ENCODE results near the gene AGER. TPM values are rescaled to one million over a fixed set of nuclear protein-coding genes. Genes with fewer than 3 reads are reported as not detected.
A peak's percentile ranks its signal among the peaks of the same experiment; 100 is the strongest.

Gene AGER
- total and polyA plus RNA-seq, 9 donors = 3.7 to 17.1 (median 10.1) TPM

DNA sequence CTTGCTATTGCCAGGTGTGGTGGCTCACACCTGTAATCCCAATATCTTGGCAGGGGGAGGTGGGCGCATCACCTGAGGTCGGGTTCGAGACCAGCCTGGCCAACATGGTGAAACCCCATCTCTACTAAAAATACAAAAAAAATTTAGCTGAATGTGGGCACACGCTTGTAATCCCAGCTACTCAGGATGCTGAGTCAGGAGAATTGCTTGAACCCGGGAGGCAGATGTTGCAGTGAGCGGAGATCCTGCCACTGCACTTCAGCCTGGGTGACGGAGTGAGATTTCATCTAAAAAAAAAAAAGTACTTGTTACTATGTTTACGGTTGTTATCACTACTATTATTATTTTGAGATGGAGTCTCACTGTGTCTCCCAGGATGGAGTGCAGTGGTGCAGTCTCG is 27.2 kb downstream of the AGER start:
- Histone ChIP-seq H3K4me1 (ENCODE audit: control insufficient read depth, insufficient read depth, low read length) (peaks cover 31% of the 10 kb centered on the region), H3K4me3 (ENCODE audit: low read length) (no peak overlapping the region), H3K9me3 (replicated peaks; ENCODE audit: control insufficient read depth, low read depth, low read length) (peaks cover 2% of the 10 kb centered on the region), H3K36me3 (ENCODE audit: control insufficient read depth, insufficient read depth, low read length) (peaks cover 42% of the 10 kb centered on the region), H3K27me3 (ENCODE audit: control insufficient read depth, insufficient read depth, low read length) (peaks cover 15% of the 10 kb centered on the region), H3K27ac (ENCODE audit: low read length) (no peak overlapping the region)
- no peak for DNase-seq
- no CpG with 5 or more reads among the region's 9 CpGs for WGBS (ENCODE audit: insufficient coverage)

DNA sequence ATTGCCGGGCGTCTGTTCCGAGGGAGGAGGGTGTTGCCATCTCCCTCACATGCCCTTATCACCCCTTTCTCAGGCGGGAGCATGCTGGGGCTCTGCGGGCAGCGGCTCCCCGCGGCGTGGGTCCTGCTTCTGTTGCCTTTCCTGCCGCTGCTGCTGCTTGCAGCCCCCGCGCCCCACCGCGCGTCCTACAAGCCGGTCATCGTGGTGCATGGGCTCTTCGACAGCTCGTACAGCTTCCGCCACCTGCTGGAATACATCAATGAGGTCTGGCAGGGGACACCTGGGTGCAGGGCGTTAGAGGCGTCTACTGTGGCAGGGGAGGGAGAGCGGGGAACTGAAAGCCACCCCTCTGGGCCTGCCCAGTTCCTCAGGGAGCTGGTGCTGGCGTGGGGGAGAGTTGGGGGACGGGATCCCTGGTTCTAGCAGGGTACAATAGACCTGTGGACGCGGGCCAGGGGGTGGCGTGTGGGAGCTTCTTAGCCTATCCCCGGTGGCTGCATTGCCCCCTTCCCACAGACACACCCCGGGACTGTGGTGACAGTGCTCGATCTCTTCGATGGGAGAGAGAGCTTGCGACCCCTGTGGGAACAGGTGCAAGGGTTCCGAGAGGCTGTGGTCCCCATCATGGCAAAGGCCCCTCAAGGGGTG is 29.4 kb downstream of the AGER start:
- Histone ChIP-seq H3K4me3 (ENCODE audit: low read length) (peak overlapping the region; percentile 84), H3K9me3 (replicated peaks; ENCODE audit: control insufficient read depth, low read depth, low read length) (peaks cover 2% of the 10 kb centered on the region), H3K36me3 (ENCODE audit: control insufficient read depth, insufficient read depth, low read length) (peaks cover 38% of the 10 kb centered on the region), H3K27ac (ENCODE audit: low read length) (peak overlapping the region; percentile 94), H3K4me1 (ENCODE audit: control insufficient read depth, insufficient read depth, low read length) (peaks cover 35% of the 10 kb centered on the region), H3K27me3 (ENCODE audit: control insufficient read depth, insufficient read depth, low read length) (peaks cover 35% of the 10 kb centered on the region)
- DNase-seq = peak; percentile 88
- WGBS (ENCODE audit: insufficient coverage) = 5% methylated on average over 24 of the region's 34 CpGs

DNA sequence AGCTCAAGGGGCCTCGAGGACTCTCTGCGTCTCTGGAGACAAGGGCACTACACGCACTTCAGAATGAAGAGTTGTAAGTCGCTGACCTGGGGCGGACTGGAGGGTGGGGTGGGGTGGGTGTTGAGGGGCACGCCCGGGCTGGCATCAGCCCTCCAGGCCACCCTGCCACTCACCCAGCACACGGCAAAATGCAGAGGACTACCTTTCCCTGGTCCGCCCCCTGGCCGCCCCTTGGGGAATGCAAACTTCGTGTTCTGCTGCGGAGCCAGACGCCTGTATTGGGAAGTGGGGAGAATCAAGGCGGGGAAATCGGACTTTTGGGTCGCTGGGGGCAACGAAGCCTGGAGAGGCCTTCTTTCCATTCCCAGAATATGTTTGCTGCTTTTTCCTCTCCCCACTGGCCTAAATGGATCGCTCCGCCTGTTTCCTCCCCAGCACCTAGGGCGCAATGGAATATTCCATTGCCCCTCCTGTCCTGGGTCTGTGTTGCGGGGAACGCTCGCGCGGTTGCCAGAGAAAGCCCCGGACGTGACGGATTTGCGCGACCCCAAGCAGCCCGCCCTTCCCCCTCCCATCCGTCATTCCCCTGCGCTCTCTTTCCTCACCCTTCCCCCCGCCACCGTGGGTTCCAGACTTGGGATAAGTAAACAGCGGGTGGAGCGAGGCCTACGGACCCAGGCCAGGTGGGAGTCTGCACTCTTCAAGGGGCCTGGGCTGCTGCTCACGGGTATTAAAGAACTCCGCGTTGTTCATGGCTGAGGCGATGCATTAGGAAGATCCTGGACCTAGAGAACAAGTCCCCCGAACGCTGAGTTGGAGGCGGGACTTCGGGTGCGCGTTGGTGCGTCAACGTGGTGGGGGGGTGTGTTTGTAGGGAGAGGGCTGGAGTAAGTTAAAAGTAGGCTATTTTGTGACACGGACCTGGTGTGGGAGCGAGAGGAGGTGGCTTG is 30.2 kb downstream of the AGER start, which contains the start of gene PPT2:
PPT2 (plus strand) TSS at position 578 of the 950 bp plus-strand sequence. CDS start 454 bp downstream, outside the sequence.
- peak within 1 kb of the TSS; percentile 94 for H3K27ac ChIP-seq (ENCODE audit: low read length)
- DNase-seq = peak; percentile 98
- 0% methylated on average over 31 of the region's 52 CpGs for WGBS (ENCODE audit: insufficient coverage)
- peaks cover 2% of the 10 kb centered on the region for H3K9me3 ChIP-seq (replicated peaks; ENCODE audit: control insufficient read depth, low read depth, low read length)
- H3K4me1 ChIP-seq (ENCODE audit: control insufficient read depth, insufficient read depth, low read length) = peaks cover 40% of the 10 kb centered on the region
- peaks cover 34% of the 10 kb centered on the region for H3K36me3 ChIP-seq (ENCODE audit: control insufficient read depth, insufficient read depth, low read length)
- H3K4me3 ChIP-seq (ENCODE audit: low read length) = peak within 1 kb of the TSS; percentile 84
- H3K27me3 ChIP-seq (ENCODE audit: control insufficient read depth, insufficient read depth, low read length) = peaks cover 43% of the 10 kb centered on the region

DNA sequence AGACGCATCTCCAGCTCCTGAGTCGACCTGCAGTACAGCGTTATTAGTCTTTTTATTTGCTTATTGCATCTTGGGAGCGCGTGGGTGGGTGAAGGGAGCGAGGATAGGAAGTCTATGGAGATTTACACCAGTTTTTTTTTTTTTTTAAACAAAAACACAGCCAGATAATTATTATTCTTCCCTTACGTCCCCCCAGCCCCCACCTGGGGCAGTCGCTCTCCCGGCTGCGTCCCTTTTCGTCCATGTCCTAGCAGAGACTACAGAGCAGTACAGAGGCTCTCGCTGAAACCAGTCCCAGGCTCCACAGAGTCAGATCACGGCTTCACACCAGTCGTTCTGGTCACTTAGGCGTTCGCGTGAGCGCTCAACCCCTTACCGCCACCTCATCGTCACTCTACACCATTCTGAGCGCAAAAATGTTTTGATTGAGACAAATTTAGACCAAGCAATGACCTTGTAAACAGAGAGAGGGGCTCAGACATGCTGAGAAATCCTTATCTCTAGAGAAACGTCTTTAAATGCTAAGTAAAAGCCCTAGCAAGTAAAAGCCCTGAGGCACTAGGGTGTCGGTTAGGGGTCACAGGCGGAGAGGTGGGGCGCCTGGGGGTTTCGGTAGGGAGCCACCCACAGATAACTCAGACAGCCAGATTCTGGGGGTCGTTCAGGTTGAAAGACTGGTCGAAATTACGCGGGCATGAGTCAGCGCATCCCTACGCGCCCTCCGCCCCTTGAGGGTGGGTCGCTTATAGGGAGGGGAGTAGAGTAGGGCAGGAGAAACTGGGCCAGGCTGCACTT is 31.1 kb downstream of the AGER start:
- peak overlapping the region; percentile 84 for H3K4me3 ChIP-seq (ENCODE audit: low read length)
- WGBS (ENCODE audit: insufficient coverage) = 6% methylated on average over 10 of the region's 35 CpGs
- H3K4me1 ChIP-seq (ENCODE audit: control insufficient read depth, insufficient read depth, low read length) = peaks cover 43% of the 10 kb centered on the region
- H3K36me3 ChIP-seq (ENCODE audit: control insufficient read depth, insufficient read depth, low read length) = peaks cover 25% of the 10 kb centered on the region
- H3K27ac ChIP-seq (ENCODE audit: low read length) = peak overlapping the region; percentile 94
- H3K9me3 ChIP-seq (replicated peaks; ENCODE audit: control insufficient read depth, low read depth, low read length) = peaks cover 2% of the 10 kb centered on the region
- peak; percentile 61 for DNase-seq
- H3K27me3 ChIP-seq (ENCODE audit: control insufficient read depth, insufficient read depth, low read length) = peaks cover 51% of the 10 kb centered on the region

DNA sequence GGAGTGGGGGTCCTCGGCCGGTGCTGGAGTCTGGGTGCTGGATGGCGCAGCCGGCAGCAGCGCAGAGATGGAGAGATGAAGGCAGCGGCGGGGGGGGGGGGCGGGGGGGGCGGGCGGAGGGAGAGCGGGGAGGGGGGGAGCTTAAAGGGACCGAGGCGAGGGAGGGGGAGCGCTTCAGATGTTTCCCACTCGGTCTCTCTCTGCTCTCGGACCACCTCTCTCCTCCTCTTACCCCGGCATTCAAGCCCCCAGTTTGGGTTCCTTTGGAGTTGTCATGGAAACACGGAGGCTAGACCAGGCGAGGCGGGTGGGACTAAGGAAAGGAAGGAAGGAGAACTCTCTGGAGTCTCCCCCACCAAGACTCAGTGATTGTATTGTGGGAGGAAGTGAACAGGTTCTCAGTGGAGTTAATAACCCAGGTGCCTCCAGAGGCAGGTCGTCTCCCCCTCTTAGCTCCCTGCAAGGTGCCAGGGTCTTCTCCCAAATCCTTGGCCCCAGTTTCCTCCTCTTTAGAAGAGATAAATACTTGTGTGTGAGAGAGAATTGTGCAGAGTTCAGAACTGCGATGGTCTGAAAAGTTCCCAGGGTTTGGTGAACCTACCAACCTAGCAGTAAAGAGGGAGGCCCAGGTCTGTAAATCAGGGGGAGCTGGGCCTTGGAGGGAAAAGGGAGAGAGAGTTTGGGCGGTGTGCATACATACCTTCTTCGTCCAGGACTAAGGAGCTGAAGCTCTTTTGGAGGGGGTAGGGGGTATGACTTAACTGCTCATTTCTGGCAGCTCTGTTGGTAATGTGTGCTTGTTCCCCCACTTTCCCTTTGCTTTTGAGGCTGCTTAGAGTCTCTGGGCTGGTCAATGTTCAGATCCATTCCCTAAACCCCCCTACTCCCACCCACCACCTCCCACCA is 31.9 kb downstream of the AGER start, which contains the start of gene PRRT1:
PRRT1 (minus strand) TSS at position 77 of the 906 bp plus-strand sequence. CDS start 112 bp downstream, outside the sequence.
- Histone ChIP-seq H3K36me3 (ENCODE audit: control insufficient read depth, insufficient read depth, low read length) (peaks cover 18% of the 10 kb centered on the region), H3K4me1 (ENCODE audit: control insufficient read depth, insufficient read depth, low read length) (peaks cover 43% of the 10 kb centered on the region), H3K27me3 (ENCODE audit: control insufficient read depth, insufficient read depth, low read length) (peaks cover 60% of the 10 kb centered on the region), H3K4me3 (ENCODE audit: low read length) (peak within 1 kb of the TSS; percentile 13), H3K27ac (ENCODE audit: low read length) (peak within 1 kb of the TSS; percentile 94), H3K9me3 (replicated peaks; ENCODE audit: control insufficient read depth, low read depth, low read length) (no peaks in the 10 kb centered on the region)
- peak; percentile 49 for DNase-seq
- 14% methylated on average over 1 of the region's 24 CpGs for WGBS (ENCODE audit: insufficient coverage)

DNA sequence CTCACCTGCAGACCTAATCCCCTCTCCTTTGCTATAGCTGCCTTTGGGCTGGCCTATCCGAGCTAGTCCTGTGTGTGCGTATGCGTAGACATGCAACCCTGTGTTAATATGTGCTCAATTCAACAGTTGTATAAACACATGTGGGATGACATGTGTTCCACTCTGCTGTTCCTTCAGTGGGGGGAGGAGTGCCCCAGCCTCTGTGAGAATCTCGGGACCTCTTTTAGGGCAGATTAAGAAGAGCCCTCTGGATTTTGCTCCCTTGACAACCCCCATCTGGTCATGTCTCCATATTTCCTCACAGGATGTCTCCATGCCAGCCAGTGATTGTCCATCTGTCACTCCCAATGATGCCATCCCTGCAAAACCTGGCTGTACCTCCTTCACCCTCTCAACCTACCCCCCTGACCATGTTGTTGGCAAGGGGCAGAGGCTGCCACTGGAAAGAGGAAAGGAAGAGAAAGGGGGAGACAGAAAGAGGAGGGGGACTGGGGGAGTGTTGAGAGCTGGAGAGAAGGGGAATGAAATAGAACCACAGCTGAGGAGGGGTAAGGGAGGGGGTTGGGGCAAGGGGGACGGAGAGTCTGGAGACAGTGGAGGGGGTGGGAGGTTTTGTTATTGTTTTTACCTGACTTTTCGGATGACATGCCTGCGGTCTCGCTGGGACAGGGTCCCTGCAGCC is 32.7 kb downstream of the AGER start:
- H3K4me3 ChIP-seq (ENCODE audit: low read length) = no peak overlapping the region

DNA sequence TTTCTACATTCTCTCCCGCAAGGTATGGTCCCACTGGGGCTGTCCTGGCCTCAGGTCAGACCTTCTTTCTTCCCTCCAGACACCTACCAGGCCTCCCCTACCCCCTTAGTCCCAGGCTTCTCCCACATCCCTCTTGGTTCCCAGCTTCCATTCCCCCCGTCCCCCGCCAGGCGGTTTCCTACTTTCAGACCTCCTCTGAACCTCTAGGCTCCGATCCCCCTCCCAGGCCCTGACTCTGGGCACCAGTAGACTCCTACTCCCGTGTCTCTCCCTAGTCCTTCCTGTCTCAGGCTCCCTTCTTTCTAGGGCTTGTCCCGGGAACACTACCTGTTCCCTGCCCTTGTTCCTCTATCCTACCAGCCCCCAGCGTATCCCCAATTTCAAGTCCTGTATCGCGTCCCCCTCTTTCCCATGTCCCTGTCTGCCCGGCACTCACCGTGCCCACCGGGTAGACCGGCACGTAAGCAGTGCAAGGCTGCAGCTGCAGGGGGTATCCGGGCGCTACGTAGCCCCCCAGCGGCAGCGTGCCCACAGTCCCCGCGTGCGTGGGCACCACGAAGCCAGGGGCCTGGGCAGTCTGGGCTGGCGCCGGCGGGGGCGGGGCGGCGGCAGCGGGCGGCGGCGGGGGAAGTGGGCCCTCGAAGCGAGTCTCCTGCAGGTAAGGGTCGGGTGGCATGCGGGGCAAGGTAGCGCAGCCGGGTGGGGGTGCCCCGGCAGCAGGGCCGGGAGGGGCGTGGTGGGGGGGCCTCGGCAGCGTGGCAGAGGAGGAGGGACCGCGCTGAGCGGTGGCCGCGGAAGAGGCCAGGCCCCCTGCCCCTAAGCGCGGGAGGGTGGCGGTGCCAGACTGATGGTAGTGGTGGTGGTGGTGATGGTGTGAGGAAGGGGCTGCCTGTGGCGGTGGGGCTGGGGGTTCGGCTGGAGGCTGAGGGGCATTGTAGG is 33.9 kb downstream of the AGER start:
- no peak overlapping the region for H3K27ac ChIP-seq (ENCODE audit: low read length)
- WGBS (ENCODE audit: insufficient coverage) = 21% methylated on average over 55 of the region's 55 CpGs

More for the DNA sequence above, 32.7 kb downstream of the AGER start:
- Histone ChIP-seq H3K36me3 (ENCODE audit: control insufficient read depth, insufficient read depth, low read length) (peaks cover 10% of the 10 kb centered on the region), H3K9me3 (replicated peaks; ENCODE audit: control insufficient read depth, low read depth, low read length) (no peaks in the 10 kb centered on the region), H3K27ac (ENCODE audit: low read length) (no peak overlapping the region), H3K4me1 (ENCODE audit: control insufficient read depth, insufficient read depth, low read length) (peaks cover 43% of the 10 kb centered on the region), H3K27me3 (ENCODE audit: control insufficient read depth, insufficient read depth, low read length) (peaks cover 66% of the 10 kb centered on the region)
- DNase-seq = peak; percentile 13
- WGBS (ENCODE audit: insufficient coverage) = 22% methylated on average over 4 of the region's 8 CpGs

GRCh38 chr6:32149092-32149755 is 34.8 kb downstream of the AGER start:
- peak overlapping the region; percentile 21 for H3K4me3 ChIP-seq (ENCODE audit: low read length)
- no peaks in the 10 kb centered on the region for H3K9me3 ChIP-seq (replicated peaks; ENCODE audit: control insufficient read depth, low read depth, low read length)
- no peak for DNase-seq
- H3K27ac ChIP-seq (ENCODE audit: low read length) = no peak overlapping the region
- peaks cover 30% of the 10 kb centered on the region for H3K4me1 ChIP-seq (ENCODE audit: control insufficient read depth, insufficient read depth, low read length)
- H3K36me3 ChIP-seq (ENCODE audit: control insufficient read depth, insufficient read depth, low read length) = no peaks in the 10 kb centered on the region
- 11% methylated on average over 36 of the region's 47 CpGs for WGBS (ENCODE audit: insufficient coverage)
- H3K27me3 ChIP-seq (ENCODE audit: control insufficient read depth, insufficient read depth, low read length) = peaks cover 70% of the 10 kb centered on the region

More for the DNA sequence above, 33.9 kb downstream of the AGER start:
- H3K4me3 ChIP-seq (ENCODE audit: low read length) = no peak overlapping the region
- peak; percentile 6 for DNase-seq
- no peaks in the 10 kb centered on the region for H3K36me3 ChIP-seq (ENCODE audit: control insufficient read depth, insufficient read depth, low read length)
- H3K9me3 ChIP-seq (replicated peaks; ENCODE audit: control insufficient read depth, low read depth, low read length) = no peaks in the 10 kb centered on the region
- H3K4me1 ChIP-seq (ENCODE audit: control insufficient read depth, insufficient read depth, low read length) = peaks cover 37% of the 10 kb centered on the region
- peaks cover 70% of the 10 kb centered on the region for H3K27me3 ChIP-seq (ENCODE audit: control insufficient read depth, insufficient read depth, low read length)

Measured in muscle of leg (tissue), 11 donors.